HCT116 (cell line): ENCODE measurements around the gene TNNT2. TPM values are rescaled to one million over a fixed set of nuclear protein-coding genes. Genes with fewer than 3 reads are reported as not detected.

ENCODE experiments used
- ATAC-seq: fragments of 200-7000 bp; cut with Tn5 transposase; 2 replicates; pipeline ENCODE4 v1.9.1; 2020; ENCODE audit warnings: mild to moderate bottlenecking, moderate library complexity
- BruUV-seq: library from RNA; stranded (reverse); fragments of 400-500 nt; replicated peaks from 2 replicates; lab custom pipeline; 2021; lab: Mats Ljungman, UMichigan
- CTCF ChIA-PET: fragments of 300-600 bp; sonication (Branson Sonifier 250); formaldehyde crosslinking; loops from one replicate; lab custom pipeline; 2021; ENCODE audit warnings: antibody characterized with exemption; lab: Charles Lee
- POLR2A ChIA-PET: fragments of 300-600, 350-600 bp; sonication (Branson Sonifier 250); formaldehyde crosslinking; loops from one replicate; lab custom pipeline; 2021; ENCODE audit warnings: antibody characterized with exemption; lab: Charles Lee
- RAD21 ChIA-PET, 2 experiments: fragments of 300-600 bp; sonication (Branson Sonifier 250); formaldehyde crosslinking; loops; one replicate each; lab custom pipeline; 2023; ENCODE audit warnings: low total read pairs in 2 of 2; ENCODE audit not compliant: uncharacterized antibody in 2 of 2, unreplicated experiment in 2 of 2, low non-redundant PET in 1 of 2; lab: Charles Lee
- DNase-seq: peaks from one replicate; pipeline ENCODE4 v3.0.0-alpha.2; 2010; ENCODE audit warnings: low read depth, low spot score
- H2AFZ ChIP-seq: fragments of 200-600 bp; shearing (Covaris generic), sonication (generic); 2 replicates; pipeline ENCODE4 v1.6.1; 2017; ENCODE audit warnings: low read depth, mixed run types, mixed read lengths, antibody characterized with exemption, low read length; ENCODE audit not compliant: poor library complexity, severe bottlenecking
- H3K27ac ChIP-seq: 2 replicates; pipeline ENCODE4 v1.5.1; 2012; ENCODE audit warnings: low read depth, low read length
- H3K27me3 ChIP-seq: fragments of 200-600 bp; sonication (generic); 2 replicates; pipeline ENCODE4 v1.6.1; 2016; ENCODE audit warnings: mixed run types, low read length, mixed read lengths; ENCODE audit not compliant: insufficient read depth
- H3K36me3 ChIP-seq, 2 experiments: fragments of 200-500 bp in 1 of 2; fragments of 200-600 bp in 1 of 2; sonication (Bioruptor generic) in 1 of 2; sonication (generic) in 1 of 2; 2 replicates each; pipeline versions ENCODE4 v1.5.1 to v1.6.1; 2014 to 2016; ENCODE audit warnings: low read length in 2 of 2, inconsistent platforms in 1 of 2, mixed read lengths in 1 of 2, mixed run types in 1 of 2; ENCODE audit not compliant: insufficient read depth in 2 of 2, control insufficient read depth in 1 of 2
- H3K4me1 ChIP-seq, 2 experiments: fragments of 200-600 bp in 1 of 2; sonication (generic) in 1 of 2; 2 replicates each; pipeline versions ENCODE4 v1.5.1 to v1.6.1; 2012 to 2017; ENCODE audit warnings: low read length in 2 of 2, inconsistent platforms in 1 of 2, mild to moderate bottlenecking in 1 of 2, mixed read lengths in 1 of 2, mixed run types in 1 of 2, moderate library complexity in 1 of 2; ENCODE audit not compliant: insufficient read depth in 2 of 2, control insufficient read depth in 1 of 2
- H3K4me2 ChIP-seq: fragments of 200-600 bp; sonication (generic); 2 replicates; pipeline ENCODE4 v1.6.1; 2017; ENCODE audit warnings: mixed run types, low read length, mixed read lengths
- H3K4me3 ChIP-seq, 2 experiments: fragments of 200-600 bp in 1 of 2; sonication (generic) in 1 of 2; replicated peaks in 1 of 2; 2 replicates each; pipeline ENCODE4 v1.5.1; 2011 to 2016; ENCODE audit warnings: low read length in 2 of 2, control low read depth in 1 of 2, low read depth in 1 of 2, mild to moderate bottlenecking in 1 of 2, mixed read lengths in 1 of 2, mixed run types in 1 of 2
- H3K79me2 ChIP-seq: fragments of 200-600 bp; sonication (generic); 2 replicates; pipeline ENCODE4 v1.6.1; 2017; ENCODE audit warnings: mild to moderate bottlenecking, mixed run types, low read length, moderate library complexity, mixed read lengths; ENCODE audit not compliant: insufficient read depth
- H3K9ac ChIP-seq: fragments of 200-600 bp; sonication (generic); 2 replicates; pipeline ENCODE4 v1.6.1; 2016; ENCODE audit warnings: low read length, mixed read lengths
- H3K9me2 ChIP-seq: fragments of 200-600 bp; sonication (generic), shearing (Covaris generic); 2 replicates; pipeline ENCODE4 v1.6.1; 2017; ENCODE audit warnings: mixed run types, mild to moderate bottlenecking, moderate library complexity; ENCODE audit not compliant: insufficient read depth
- H3K9me3 ChIP-seq, 2 experiments: fragments of 200-500 bp in 1 of 2; fragments of 200-600 bp in 1 of 2; sonication (Bioruptor generic) in 1 of 2; sonication (generic) in 1 of 2; 2 replicates each; pipeline ENCODE4 v1.6.1; 2014 to 2017; ENCODE audit warnings: low read length in 2 of 2, mixed read lengths in 2 of 2, inconsistent platforms in 1 of 2, low read depth in 1 of 2, mild to moderate bottlenecking in 1 of 2, mixed run types in 1 of 2, moderate library complexity in 1 of 2; ENCODE audit not compliant: control insufficient read depth in 1 of 2, insufficient read depth in 1 of 2
- H4K20me1 ChIP-seq: fragments of 200-600 bp; sonication (generic), shearing (Covaris generic); 2 replicates; pipeline ENCODE4 v1.6.1; 2017; ENCODE audit warnings: mixed run types, mild to moderate bottlenecking, moderate library complexity; ENCODE audit not compliant: insufficient read depth
- CBX3 ChIP-seq: IDR thresholded peaks from 2 replicates; pipeline ENCODE4 v1.6.1; 2012; ENCODE audit warnings: low read depth
- ELF1 ChIP-seq: IDR thresholded peaks from 2 replicates; pipeline ENCODE4 v1.6.1; 2012; ENCODE audit warnings: low read depth, borderline replicate concordance
- JUND ChIP-seq: IDR thresholded peaks from 2 replicates; pipeline ENCODE4 v1.6.1; 2012
- POLR2A ChIP-seq: IDR thresholded peaks from 2 replicates; pipeline ENCODE4 v1.7.0; 2011; ENCODE audit warnings: borderline replicate concordance; ENCODE audit not compliant: insufficient read depth, insufficient read length; ENCODE audit errors: extremely low read depth
- POLR2AphosphoS5 ChIP-seq: IDR thresholded peaks from 2 replicates; pipeline ENCODE4 v1.6.1; 2011; ENCODE audit warnings: mild to moderate bottlenecking, low read depth, low read length, moderate library complexity
- RAD21 ChIP-seq: IDR thresholded peaks from 2 replicates; pipeline ENCODE4 v1.6.1; 2012; ENCODE audit warnings: low read depth, mild to moderate bottlenecking
- SP1 ChIP-seq: IDR thresholded peaks from 2 replicates; pipeline ENCODE4 v1.6.1; 2012; ENCODE audit warnings: low read depth
- YY1 ChIP-seq: IDR thresholded peaks from 2 replicates; pipeline ENCODE4 v1.6.1; 2011; ENCODE audit warnings: low read length, low read depth, moderate library complexity, mild to moderate bottlenecking; ENCODE audit not compliant: insufficient replicate concordance; ENCODE audit errors: extremely low read depth
- ZBTB33 ChIP-seq: IDR thresholded peaks from 2 replicates; pipeline ENCODE4 v1.6.1; 2011; ENCODE audit warnings: mild to moderate bottlenecking, low read length, moderate library complexity; ENCODE audit not compliant: insufficient replicate concordance; ENCODE audit errors: extremely low read depth
- intact Hi-C: fragments of 100-400 bp; cut with micrococcal nuclease; formaldehyde crosslinking; loops from 2 replicates; pipeline ENCODE4 v1.10.0; 2022
- total RNA-seq: library from RNA; stranded (reverse); gene quantifications from one replicate; pipeline ENCODE4 v1.2.1, GENCODE V29; 2021; ENCODE audit not compliant: unreplicated experiment
- TF ChIP-seq, protein P1 (sequence below): IDR thresholded peaks from 2 replicates; pipeline ENCODE4 v1.6.1; 2012
- TF ChIP-seq, protein P2 (sequence below), 3 experiments: fragments of 200-600 bp in 1 of 3; sonication (generic) in 1 of 3; IDR thresholded peaks in 2 of 3; conservative IDR thresholded peaks in 1 of 3; 2 replicates each; pipeline ENCODE4 v1.5.1; 2012 to 2017; ENCODE audit warnings: low read depth in 2 of 3, low read length in 2 of 3, antibody characterized with exemption in 1 of 3, borderline replicate concordance in 1 of 3, control low read depth in 1 of 3, mild to moderate bottlenecking in 1 of 3, mixed read lengths in 1 of 3, mixed run types in 1 of 3, moderate library complexity in 1 of 3; ENCODE audit not compliant: insufficient read depth in 1 of 3

TNNT2 gene
- total RNA-seq, 1 experiment from 2014 or later: 2.0 TPM

- RAD21 ChIA-PET: no interaction called here
- Histone ChIP-seq H3K79me2 (peaks cover 67% of the 10 kb centered on the region), H3K9ac (peak overlapping the region; percentile 98), H3K4me3 (peak overlapping the region; percentile 77 to 98), H3K27ac (peak overlapping the region; percentile 83), H3K9me3 (no peaks in the 10 kb centered on the region), H3K27me3 (no peaks in the 10 kb centered on the region), H2AFZ (no peak overlapping the region), H3K4me2 (peak overlapping the region; percentile 99), H4K20me1 (no peaks in the 10 kb centered on the region), H3K4me1 (peaks cover 30 to 55% of the 10 kb centered on the region in 2 experiments), H3K9me2 (no peaks in the 10 kb centered on the region), H3K36me3 (peaks cover 0 to 9% of the 10 kb centered on the region in 2 experiments; a peak in 1 of 4 replicates)
- POLR2A ChIA-PET: interaction anchor here (1.0 kb wide), 1 partner anchor 12 kb away, joined by 3 read pairs; no protein-coding TSS in a partner anchor
- TF ChIP-seq, protein P1, sequence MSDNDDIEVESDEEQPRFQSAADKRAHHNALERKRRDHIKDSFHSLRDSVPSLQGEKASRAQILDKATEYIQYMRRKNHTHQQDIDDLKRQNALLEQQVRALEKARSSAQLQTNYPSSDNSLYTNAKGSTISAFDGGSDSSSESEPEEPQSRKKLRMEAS: no peak
- TF ChIP-seq ELF1: no peak
- DNase-seq (no peak), ATAC-seq (no peak)
- BruUV-seq: no TSS peak
- CTCF ChIA-PET: interaction anchor here (1.4 kb wide), 1 partner anchor 10 kb away, joined by 5 read pairs; no protein-coding TSS in a partner anchor
- intact Hi-C loops: no loop called here
Observed at GRCh38 chr1:201397675-201398074, 20.2 kb upstream of the TNNT2 start.

- H3K36me3 ChIP-seq: peaks cover 0 to 9% of the 10 kb centered on the region in 2 experiments; a peak in 1 of 4 replicates
- TF ChIP-seq, protein P2, sequence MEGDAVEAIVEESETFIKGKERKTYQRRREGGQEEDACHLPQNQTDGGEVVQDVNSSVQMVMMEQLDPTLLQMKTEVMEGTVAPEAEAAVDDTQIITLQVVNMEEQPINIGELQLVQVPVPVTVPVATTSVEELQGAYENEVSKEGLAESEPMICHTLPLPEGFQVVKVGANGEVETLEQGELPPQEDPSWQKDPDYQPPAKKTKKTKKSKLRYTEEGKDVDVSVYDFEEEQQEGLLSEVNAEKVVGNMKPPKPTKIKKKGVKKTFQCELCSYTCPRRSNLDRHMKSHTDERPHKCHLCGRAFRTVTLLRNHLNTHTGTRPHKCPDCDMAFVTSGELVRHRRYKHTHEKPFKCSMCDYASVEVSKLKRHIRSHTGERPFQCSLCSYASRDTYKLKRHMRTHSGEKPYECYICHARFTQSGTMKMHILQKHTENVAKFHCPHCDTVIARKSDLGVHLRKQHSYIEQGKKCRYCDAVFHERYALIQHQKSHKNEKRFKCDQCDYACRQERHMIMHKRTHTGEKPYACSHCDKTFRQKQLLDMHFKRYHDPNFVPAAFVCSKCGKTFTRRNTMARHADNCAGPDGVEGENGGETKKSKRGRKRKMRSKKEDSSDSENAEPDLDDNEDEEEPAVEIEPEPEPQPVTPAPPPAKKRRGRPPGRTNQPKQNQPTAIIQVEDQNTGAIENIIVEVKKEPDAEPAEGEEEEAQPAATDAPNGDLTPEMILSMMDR (IDR thresholded peaks at IDR 0.05 in 2 of 3, conservative IDR thresholded peaks at IDR 0.05 in 1 of 3; ENCODE audit: borderline replicate concordance in 1 of 3, insufficient read depth in 1 of 3, low read depth in 2 of 3, low read length in 2 of 3): no peak
- TF ChIP-seq, protein P1: no peak
- no peak for TF ChIP-seq ZBTB33
- TF ChIP-seq SP1: no peak
- TF ChIP-seq POLR2AphosphoS5: peak; percentile 73
- TF ChIP-seq RAD21: no peak
- peak; percentile 52 for TF ChIP-seq YY1
- TF ChIP-seq JUND: no peak
- TF ChIP-seq CBX3: no peak
- no peak for TF ChIP-seq POLR2A
- H3K27ac ChIP-seq: peak overlapping the region; percentile 83
- peak overlapping the region; percentile 99 for H3K4me2 ChIP-seq
- no peaks in the 10 kb centered on the region for H3K27me3 ChIP-seq
- peaks cover 30 to 62% of the 10 kb centered on the region in 2 experiments for H3K4me1 ChIP-seq
- H3K9me3 ChIP-seq: no peaks in the 10 kb centered on the region
- peak; percentile 81 for ATAC-seq
- peak overlapping the region; percentile 77 to 98 for H3K4me3 ChIP-seq
- POLR2A ChIA-PET: interaction anchor here (1.0 to 2.0 kb wide), 2 partner anchors 9 to 12 kb away, joined by 3 to 6 read pairs; no protein-coding TSS in a partner anchor
- peaks cover 74% of the 10 kb centered on the region for H3K79me2 ChIP-seq
- intact Hi-C loops: no loop called here
- no TSS peak for BruUV-seq
- peak; percentile 66 for DNase-seq
- RAD21 ChIA-PET: no interaction called here
- no peaks in the 10 kb centered on the region for H4K20me1 ChIP-seq
- H2AFZ ChIP-seq: no peak overlapping the region
- no peaks in the 10 kb centered on the region for H3K9me2 ChIP-seq
- CTCF ChIA-PET: interaction anchor here (0.7 to 1.6 kb wide), 3 partner anchors 11 to 282 kb away, joined by 3 to 5 read pairs (median 4); no protein-coding TSS in a partner anchor
- peak overlapping the region; percentile 98 for H3K9ac ChIP-seq
Observed at GRCh38 chr1:201396861-201397464, 19.5 kb upstream of the TNNT2 start.
